Stimulated activated naive CD8-positive, alpha-beta T cell treated with anti-CD3 and anti-CD28 coated beads, Interleukin-15, amount 100 ng/mL, for 72 hours (primary cell): ENCODE data around the gene PMP22.

ENCODE experiments used
- ATAC-seq: fragments of 150-1000 bp; cut with Tn5 transposase; 2 replicates; pipeline ENCODE4 v1.10.0; 2021; ENCODE audit warnings: mild to moderate bottlenecking, moderate library complexity
- DNase-seq, 2 donors: peaks; one replicate each; pipeline ENCODE4 v3.0.0; 2021 to 2022
- H3K27ac Mint-ChIP-seq, 2 donors: one replicate each; pipeline ENCODE4 v1.8.0; 2022; ENCODE audit warnings: mild to moderate bottlenecking in 2 of 2, mixed read lengths in 2 of 2, moderate library complexity in 2 of 2
- H3K27me3 Mint-ChIP-seq: one replicate; pipeline ENCODE4 v1.8.0; 2022; ENCODE audit warnings: mixed read lengths
- H3K4me1 Mint-ChIP-seq: one replicate; pipeline ENCODE4 v1.8.0; 2022; ENCODE audit warnings: mild to moderate bottlenecking, mixed read lengths
- H3K4me3 Mint-ChIP-seq, 2 donors: one replicate each; pipeline ENCODE4 v1.8.0; 2022; ENCODE audit warnings: mild to moderate bottlenecking in 2 of 2, mixed read lengths in 2 of 2, moderate library complexity in 1 of 2
- H3K9me3 Mint-ChIP-seq, 2 donors: one replicate each; pipeline ENCODE4 v1.8.0; 2022; ENCODE audit warnings: mixed read lengths in 2 of 2

The PMP22 gene

DNA sequence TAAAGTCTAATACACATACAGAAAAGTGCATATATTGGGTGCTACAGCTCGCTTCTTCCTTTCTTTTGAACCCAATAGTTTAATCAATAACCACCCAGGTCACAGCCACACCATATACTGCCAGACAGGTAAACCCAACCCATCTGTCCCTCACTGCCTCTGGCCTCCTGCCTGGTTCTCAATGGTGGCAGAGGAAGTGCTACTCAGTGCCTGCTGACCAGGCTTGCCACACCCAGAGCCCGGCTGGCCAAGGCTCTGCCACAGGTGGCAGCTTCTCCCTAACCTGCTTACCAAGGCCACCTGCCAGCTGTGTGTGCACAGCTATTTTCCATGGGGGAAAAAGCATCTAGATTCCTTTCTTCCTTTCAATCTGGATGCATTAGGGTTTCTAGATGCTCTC is 584 bp downstream of the PMP22 start:
- H3K4me3 Mint-ChIP-seq, result no peak overlapping the region
- ATAC-seq (no peak), DNase-seq (no peak)
- H3K4me1 Mint-ChIP-seq, result peaks cover 32% of the 10 kb centered on the region
- peaks cover 83% of the 10 kb centered on the region for H3K27me3 Mint-ChIP-seq
- no peak overlapping the region for H3K27ac Mint-ChIP-seq
- H3K9me3 Mint-ChIP-seq, result no peaks in the 10 kb centered on the region

GRCh38 chr17:15263680-15264079 is 1.4 kb downstream of the PMP22 start:
- ATAC-seq (no peak), DNase-seq (no peak)
- no peak overlapping the region for H3K27ac Mint-ChIP-seq
- H3K9me3 Mint-ChIP-seq, result no peaks in the 10 kb centered on the region
- peaks cover 92% of the 10 kb centered on the region for H3K27me3 Mint-ChIP-seq
- no peak overlapping the region for H3K4me3 Mint-ChIP-seq
- peaks cover 32% of the 10 kb centered on the region for H3K4me1 Mint-ChIP-seq

DNA sequence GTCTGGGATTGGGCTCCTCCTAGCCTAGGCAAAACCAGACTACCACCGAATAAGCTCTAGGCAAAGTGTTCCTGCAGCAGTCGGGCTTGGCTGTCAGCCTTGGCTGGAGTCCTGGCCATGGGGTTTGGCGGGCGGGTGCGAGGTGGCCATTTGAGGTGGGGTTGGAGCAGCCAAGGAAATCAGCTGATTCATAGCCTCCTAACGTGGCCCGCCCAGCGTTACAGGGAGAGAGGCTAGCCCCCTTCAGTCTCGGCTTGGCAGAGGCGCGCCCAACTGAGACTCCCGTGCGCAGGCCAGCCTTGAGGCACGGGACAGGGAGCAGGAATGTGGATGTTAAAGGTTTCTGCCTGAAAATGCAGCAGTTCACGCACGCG is 1.9 kb downstream of the PMP22 start:
- no peak overlapping the region for H3K4me3 Mint-ChIP-seq
- ATAC-seq (no peak), DNase-seq (no peak)
- H3K27me3 Mint-ChIP-seq, result peaks cover 94% of the 10 kb centered on the region
- no peak overlapping the region for H3K27ac Mint-ChIP-seq
- no peaks in the 10 kb centered on the region for H3K9me3 Mint-ChIP-seq
- H3K4me1 Mint-ChIP-seq, result peaks cover 32% of the 10 kb centered on the region

GRCh38 chr17:15262291-15263205 is 2.6 kb downstream of the PMP22 start:
- Mint-ChIP-seq H3K4me3 (peak overlapping the region; percentile 55 to 88), H3K4me1 (peaks cover 35% of the 10 kb centered on the region), H3K27ac (no peak overlapping the region), H3K9me3 (no peaks in the 10 kb centered on the region), H3K27me3 (peaks cover 90% of the 10 kb centered on the region)
- DNase-seq (peak; percentile 14 to 16), ATAC-seq (no peak)

GRCh38 chr17:15261802-15262290 is 3.3 kb downstream of the PMP22 start:
- H3K9me3 Mint-ChIP-seq, result no peaks in the 10 kb centered on the region
- peaks cover 90% of the 10 kb centered on the region for H3K27me3 Mint-ChIP-seq
- H3K4me1 Mint-ChIP-seq, result peaks cover 42% of the 10 kb centered on the region
- DNase-seq, result no peak
- ATAC-seq, result no peak
- no peak overlapping the region for H3K27ac Mint-ChIP-seq
- peak overlapping the region; percentile 55 to 88 for H3K4me3 Mint-ChIP-seq

GRCh38 chr17:15261258-15261801 is 3.8 kb downstream of the PMP22 start:
- no peaks in the 10 kb centered on the region for H3K9me3 Mint-ChIP-seq
- peak; percentile 55 for ATAC-seq
- H3K4me1 Mint-ChIP-seq, result peaks cover 46% of the 10 kb centered on the region
- no peak overlapping the region for H3K27ac Mint-ChIP-seq
- H3K27me3 Mint-ChIP-seq, result peaks cover 90% of the 10 kb centered on the region
- peak; percentile 12 to 18 for DNase-seq
- peak overlapping the region; percentile 88 to 89 for H3K4me3 Mint-ChIP-seq

DNA sequence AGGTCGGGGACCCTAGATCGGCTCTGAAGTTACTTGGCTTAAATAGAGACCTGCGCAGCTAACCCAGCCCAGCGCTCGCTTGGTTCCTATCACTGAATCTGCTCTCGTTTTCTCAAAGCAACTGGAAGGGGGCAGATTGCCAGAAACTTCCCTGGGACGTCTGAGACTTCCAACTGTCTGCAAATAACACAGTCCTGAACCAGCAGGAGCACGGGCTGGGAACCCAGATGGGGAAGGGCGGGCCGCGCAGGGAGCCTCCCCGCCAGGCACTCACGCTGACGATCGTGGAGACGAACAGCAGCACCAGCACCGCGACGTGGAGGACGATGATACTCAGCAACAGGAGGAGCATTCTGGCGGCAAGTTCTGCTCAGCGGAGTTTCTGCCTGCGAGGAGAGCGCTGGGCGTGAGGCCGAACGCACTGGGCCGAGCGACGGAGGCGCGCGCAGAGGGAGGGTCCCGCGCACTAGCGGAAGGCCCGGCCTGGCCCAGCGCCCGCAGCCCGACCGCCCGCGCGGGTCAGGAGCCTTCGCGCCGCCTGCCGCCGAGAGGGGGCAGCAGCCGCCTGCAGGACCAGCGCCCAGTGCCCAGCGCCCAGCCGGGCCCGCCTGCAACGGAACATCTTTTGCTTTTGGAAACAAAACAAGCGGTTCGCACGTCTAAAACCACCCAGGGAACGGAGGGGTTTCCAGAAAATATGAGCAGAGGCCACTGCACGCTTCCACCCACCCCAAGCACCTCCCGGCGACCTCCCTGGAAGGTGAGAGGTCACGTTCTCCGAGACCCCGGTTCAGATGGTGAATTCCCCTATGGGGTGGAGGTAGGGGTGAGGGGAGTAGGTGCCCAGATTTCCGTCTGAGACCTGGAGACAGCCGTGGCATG is 4.5 kb downstream of the PMP22 start:
- H3K27ac Mint-ChIP-seq, result peak overlapping the region in 1 of 2 donors; percentile 56
- H3K9me3 Mint-ChIP-seq, result no peaks in the 10 kb centered on the region
- DNase-seq (peak; percentile 73 to 77), ATAC-seq (peak; percentile 86)
- H3K4me3 Mint-ChIP-seq, result peak overlapping the region; percentile 88 to 89
- peaks cover 90% of the 10 kb centered on the region for H3K27me3 Mint-ChIP-seq
- peaks cover 46% of the 10 kb centered on the region for H3K4me1 Mint-ChIP-seq

- DNase-seq (no peak), ATAC-seq (no peak)
- no peak overlapping the region for H3K4me3 Mint-ChIP-seq
- no peak overlapping the region for H3K27ac Mint-ChIP-seq
- no peaks in the 10 kb centered on the region for H3K9me3 Mint-ChIP-seq
- peaks cover 82% of the 10 kb centered on the region for H3K27me3 Mint-ChIP-seq
- peaks cover 42% of the 10 kb centered on the region for H3K4me1 Mint-ChIP-seq
Measured at GRCh38 chr17:15257796-15258512, 7.2 kb downstream of the PMP22 start.

- peaks cover 76% of the 10 kb centered on the region for H3K27me3 Mint-ChIP-seq
- peak; percentile 65 for ATAC-seq
- peak; percentile 60 to 68 for DNase-seq
- peak overlapping the region; percentile 46 to 48 for H3K4me3 Mint-ChIP-seq
- H3K27ac Mint-ChIP-seq, result peak overlapping the region in 1 of 2 donors; percentile 72
- H3K9me3 Mint-ChIP-seq, result no peaks in the 10 kb centered on the region
- H3K4me1 Mint-ChIP-seq, result peaks cover 36% of the 10 kb centered on the region
Measured at GRCh38 chr17:15257258-15257788, 7.8 kb downstream of the PMP22 start.

DNA sequence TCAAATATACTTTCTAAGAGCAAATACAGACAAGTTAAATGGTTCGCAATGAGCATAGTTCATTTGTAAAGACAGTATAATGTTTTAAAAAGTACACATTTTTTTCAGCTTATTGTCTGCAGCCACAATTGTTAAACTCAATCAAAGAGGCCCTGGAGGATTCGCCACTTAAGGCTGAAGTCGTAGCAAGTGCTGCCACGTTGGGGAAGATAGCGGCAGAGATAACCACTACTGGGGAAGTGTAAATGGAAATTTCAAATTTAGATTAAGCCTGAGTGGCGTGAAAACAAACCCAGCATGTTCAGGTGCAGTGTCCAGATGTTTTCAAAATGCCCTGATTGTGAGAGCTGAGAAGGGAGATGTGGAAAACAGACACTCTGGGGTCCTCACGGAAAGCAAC is 8.4 kb downstream of the PMP22 start:
- no peak overlapping the region for H3K4me3 Mint-ChIP-seq
- peaks cover 30% of the 10 kb centered on the region for H3K4me1 Mint-ChIP-seq
- no peak for DNase-seq
- H3K27me3 Mint-ChIP-seq, result peaks cover 70% of the 10 kb centered on the region
- H3K9me3 Mint-ChIP-seq, result no peaks in the 10 kb centered on the region
- no peak for ATAC-seq
- no peak overlapping the region for H3K27ac Mint-ChIP-seq

GRCh38 chr17:15255713-15256454 is 9.2 kb downstream of the PMP22 start:
- no peak for DNase-seq
- H3K27me3 Mint-ChIP-seq, result peaks cover 62% of the 10 kb centered on the region
- H3K9me3 Mint-ChIP-seq, result no peaks in the 10 kb centered on the region
- H3K4me1 Mint-ChIP-seq, result peaks cover 22% of the 10 kb centered on the region
- no peak overlapping the region for H3K27ac Mint-ChIP-seq
- ATAC-seq, result no peak
- H3K4me3 Mint-ChIP-seq, result no peak overlapping the region

- Mint-ChIP-seq H3K27ac (no peak overlapping the region), H3K4me3 (no peak overlapping the region), H3K9me3 (no peaks in the 10 kb centered on the region), H3K4me1 (no peaks in the 10 kb centered on the region), H3K27me3 (peaks cover 18% of the 10 kb centered on the region)
- DNase-seq (no peak), ATAC-seq (no peak)
Measured at GRCh38 chr17:15250135-15250860, 14.8 kb downstream of the PMP22 start.

GRCh38 chr17:15249487-15249886 is 15.6 kb downstream of the PMP22 start:
- H3K27ac Mint-ChIP-seq, result no peak overlapping the region
- no peaks in the 10 kb centered on the region for H3K9me3 Mint-ChIP-seq
- H3K4me1 Mint-ChIP-seq, result no peaks in the 10 kb centered on the region
- peaks cover 15% of the 10 kb centered on the region for H3K27me3 Mint-ChIP-seq
- ATAC-seq (no peak), DNase-seq (no peak)
- H3K4me3 Mint-ChIP-seq, result no peak overlapping the region
